Head of caudate nucleus (tissue), 42 donors: ENCODE results near the gene PCNX2.

Source experiments
- DNase-seq, 42 donors: peaks; one replicate each; pipeline versions ENCODE4 v3.0.0 to v3.0.0-alpha.2; 2020 to 2021; ENCODE audit warnings: mixed read lengths in 7 of 42
- intact Hi-C: fragments of 100-400 bp; cut with DNase I; formaldehyde crosslinking; loops from one replicate; pipeline ENCODE4 v1.15.0; 2022

Gene PCNX2

GRCh38 chr1:232939748-232940147 is 355.8 kb downstream of the PCNX2 start:
- no peak for DNase-seq
- intact Hi-C loops: no loop called here

- DNase-seq: no peak
- intact Hi-C loops: no loop called here
Observed at GRCh38 chr1:232938926-232939325, 356.6 kb downstream of the PCNX2 start.

GRCh38 chr1:232937741-232938375 is 357.7 kb downstream of the PCNX2 start:
- intact Hi-C loops: no loop called here
- DNase-seq: no peak

GRCh38 chr1:232936941-232937340 is 358.6 kb downstream of the PCNX2 start:
- no peak for DNase-seq
- intact Hi-C loops: no loop called here
